ENCODE results near the gene C9orf153.
"Not testable (repeated sequence)": the region's sequence is repeated elsewhere in the genome, so short reads cannot be mapped to it uniquely, and the experiment has no call there.

GRCh38 chr9:86290341-86290740 is 30.9 kb upstream of the C9orf153 start:
- TF ChIP-seq POLR2A, CTCF (IDR thresholded peaks at IDR 0.05): not testable (repeated sequence)

All from transverse colon (tissue), 3 donors.